ENCODE results near the gene DPP6.

- TF ChIP-seq MAX (IDR thresholded peaks at IDR 0.05) (no peak), CREB1 (IDR thresholded peaks at IDR 0.05; ENCODE audit: low read depth) (no peak), EGR1 (IDR thresholded peaks at IDR 0.05) (no peak), EP300 (IDR thresholded peaks at IDR 0.05; ENCODE audit: borderline replicate concordance) (no peak), ZBTB7A (IDR thresholded peaks at IDR 0.05; ENCODE audit: low read depth) (no peak), REST (IDR thresholded peaks at IDR 0.05; ENCODE audit: low read depth) (no peak)
Observed at GRCh38 chr7:154882931-154883474, 830.8 kb downstream of the DPP6 start.

Data from Ishikawa (cell line).